GM19193 (cell line): ENCODE measurements around the gene OGA.

ENCODE experiments used
- POLR2A ChIP-seq: IDR thresholded peaks from 4 replicates; pipeline ENCODE4 v1.6.1; 2011; ENCODE audit not compliant: insufficient read depth, insufficient read length; ENCODE audit errors: extremely low read depth

Gene OGA

GRCh38 chr10:101774589-101775272 is 43.5 kb downstream of the OGA start:
- no peak for TF ChIP-seq POLR2A

- no peak for TF ChIP-seq POLR2A
Measured at GRCh38 chr10:101773923-101774588, 44.2 kb downstream of the OGA start.

GRCh38 chr10:101772895-101773761 is 45.1 kb downstream of the OGA start:
- no peak for TF ChIP-seq POLR2A

- TF ChIP-seq POLR2A: no peak
Measured at GRCh38 chr10:101772017-101772894, 46.0 kb downstream of the OGA start.

- no peak for TF ChIP-seq POLR2A
Measured at GRCh38 chr10:101771380-101771779, 46.9 kb downstream of the OGA start.

GRCh38 chr10:101770331-101771215 is 47.7 kb downstream of the OGA start:
- TF ChIP-seq POLR2A: no peak

GRCh38 chr10:101769541-101770180 is 48.6 kb downstream of the OGA start:
- no peak for TF ChIP-seq POLR2A

- no peak for TF ChIP-seq POLR2A
Measured at GRCh38 chr10:101768791-101769170, 49.5 kb downstream of the OGA start.

- TF ChIP-seq POLR2A: no peak
Measured at GRCh38 chr10:101767966-101768790, 50.1 kb downstream of the OGA start.

GRCh38 chr10:101767600-101767945 is 50.7 kb downstream of the OGA start:
- TF ChIP-seq POLR2A: no peak

GRCh38 chr10:101766753-101767599 is 51.3 kb downstream of the OGA start:
- no peak for TF ChIP-seq POLR2A

- no peak for TF ChIP-seq POLR2A
Measured at GRCh38 chr10:101766306-101766705, 51.9 kb downstream of the OGA start.
